GM21367 (cell line): ENCODE data around the gene SEPTIN11.
A peak's percentile ranks its signal among the peaks of the same experiment; 100 is the strongest.

Experiments used
- ATAC-seq: cut with Tn5 transposase; IDR thresholded peaks from one replicate; pipeline ENCODE4 v1.9.1; 2021; ENCODE audit not compliant: unreplicated experiment

Gene SEPTIN11

GRCh38 chr4:76949276-76950051 is at the start of gene SEPTIN11:
SEPTIN11 (plus strand) TSS chr4:76949752; CDS start chr4:76949904, 152 bp downstream.
- peak; percentile 59 for ATAC-seq

DNA sequence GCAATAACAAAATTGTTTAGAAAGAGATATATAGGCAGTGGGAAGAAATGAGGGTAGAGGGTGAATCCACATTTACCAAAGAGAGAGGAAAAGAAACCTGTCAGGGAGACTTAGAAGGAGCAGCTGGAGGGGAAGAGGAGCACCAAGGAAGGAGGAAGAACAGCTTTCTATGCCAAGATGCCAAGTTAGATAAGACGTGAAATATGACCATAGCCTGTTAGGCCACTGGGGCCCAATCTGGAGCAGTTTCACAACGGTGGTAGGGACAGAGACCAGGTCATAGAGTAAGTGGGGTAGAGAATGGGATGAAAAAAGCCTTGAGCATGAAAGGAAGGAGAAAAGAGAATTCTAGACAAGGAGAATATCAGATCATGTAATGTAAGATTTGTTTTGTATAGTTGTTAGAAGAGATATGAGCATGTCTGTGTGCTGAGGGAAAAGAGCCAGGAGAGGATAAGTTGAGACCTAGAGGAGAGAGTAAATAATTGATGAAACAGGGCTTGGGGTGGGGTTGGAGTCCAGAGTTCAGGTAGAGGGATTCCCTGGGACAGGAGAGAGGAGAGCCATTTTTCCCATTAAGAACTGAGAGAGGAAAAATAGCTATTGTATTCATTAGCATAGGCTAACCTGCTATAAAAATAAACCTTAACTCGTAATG is 47.2 kb upstream of the SEPTIN11 start:
- no peak for ATAC-seq

- ATAC-seq = no peak
Observed at GRCh38 chr4:76904646-76905190, 44.8 kb upstream of the SEPTIN11 start.

- ATAC-seq = no peak
Observed at GRCh38 chr4:76905521-76905920, 44.0 kb upstream of the SEPTIN11 start.

DNA sequence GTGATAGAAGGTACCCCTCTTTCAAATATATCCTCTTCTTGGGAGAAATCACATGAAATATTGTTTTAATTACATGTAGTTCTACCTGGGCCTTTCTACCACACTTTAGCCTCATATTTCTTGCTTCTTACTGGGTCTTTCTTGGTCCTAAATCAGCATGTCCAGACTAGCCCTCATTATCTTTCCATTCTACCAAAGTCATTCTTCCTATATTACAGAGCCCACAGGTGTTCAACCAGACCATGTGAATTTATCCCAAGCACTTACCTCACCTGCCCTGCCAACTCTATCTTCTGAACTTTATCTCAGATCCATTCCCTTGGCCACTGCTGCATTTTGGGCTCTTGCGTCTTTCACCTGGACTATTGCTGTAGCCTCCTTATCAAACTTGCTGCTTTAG is 39.8 kb upstream of the SEPTIN11 start:
- ATAC-seq = no peak

GRCh38 chr4:76920715-76921114 is 28.8 kb upstream of the SEPTIN11 start:
- no peak for ATAC-seq

DNA sequence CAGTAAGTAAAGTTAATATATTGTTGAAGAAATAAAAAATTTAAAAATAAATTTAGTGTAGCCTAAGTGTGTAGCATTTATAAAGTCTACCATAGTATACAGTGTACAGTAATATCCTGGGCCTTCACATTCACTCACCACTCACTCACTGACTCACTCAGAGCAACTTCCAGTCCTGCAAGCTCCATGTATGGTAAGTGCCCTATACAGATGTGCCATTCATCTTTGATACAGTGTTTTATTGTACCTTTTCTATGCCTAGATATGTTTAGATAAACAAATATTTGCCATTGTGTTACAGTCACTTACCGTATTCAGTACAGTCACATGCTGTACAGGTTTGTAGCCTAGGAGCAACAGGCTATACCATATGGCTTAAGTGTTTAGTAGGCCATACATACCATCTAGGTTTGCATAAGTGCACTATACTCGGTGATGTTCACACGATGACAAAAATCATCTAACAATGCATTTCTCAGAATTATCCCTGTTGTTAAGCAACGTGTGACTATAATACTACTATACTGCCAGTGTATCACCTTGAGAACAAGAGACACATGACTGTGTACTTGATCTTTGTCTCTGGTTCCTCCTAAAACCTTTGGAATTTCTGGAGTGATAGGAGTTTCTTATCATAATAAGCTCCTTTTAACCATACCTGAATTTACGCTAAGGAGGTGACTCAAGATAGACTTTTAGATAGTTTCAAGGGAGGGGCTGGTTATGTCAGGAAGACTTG is 25.8 kb upstream of the SEPTIN11 start:
- ATAC-seq = no peak

- no peak for ATAC-seq
Observed at GRCh38 chr4:76926841-76927240, 22.7 kb upstream of the SEPTIN11 start.

DNA sequence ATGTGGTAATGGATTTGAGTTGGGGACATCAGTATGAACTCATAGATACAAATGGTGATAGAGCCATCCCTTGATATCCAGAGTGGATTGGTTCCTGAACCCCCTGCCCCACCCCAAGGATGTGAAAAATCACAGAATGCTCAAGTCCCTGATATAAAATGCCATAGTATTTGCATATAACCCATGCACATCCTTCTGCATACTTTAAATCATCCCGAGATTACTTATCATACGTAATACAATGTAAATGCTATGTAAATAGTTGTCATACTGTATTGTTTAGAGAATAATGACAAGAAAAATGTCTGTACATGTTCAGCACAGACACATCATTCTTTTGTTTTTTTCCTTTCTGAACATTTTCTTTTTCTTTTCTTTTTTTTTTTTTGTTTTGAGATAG is 18.9 kb upstream of the SEPTIN11 start:
- ATAC-seq = no peak

DNA sequence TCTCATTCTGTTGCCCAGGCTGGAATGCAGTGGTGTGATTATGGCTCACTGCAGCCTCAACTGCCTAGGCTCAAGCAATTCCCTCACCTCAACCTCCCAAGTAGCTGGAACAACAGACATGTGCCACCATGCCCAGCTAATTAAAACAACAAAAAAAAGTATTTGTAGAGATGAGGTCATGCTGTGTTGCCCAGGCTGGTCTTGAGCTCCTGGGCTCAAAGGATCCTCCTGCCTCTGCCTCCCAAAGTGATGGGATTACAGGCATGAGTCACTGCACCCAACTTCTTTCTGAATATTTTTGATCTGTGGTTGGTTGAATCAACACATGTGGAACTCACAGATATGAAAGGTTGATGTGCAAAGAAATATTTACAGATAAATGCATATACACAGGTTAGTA is 18.5 kb upstream of the SEPTIN11 start:
- no peak for ATAC-seq

DNA sequence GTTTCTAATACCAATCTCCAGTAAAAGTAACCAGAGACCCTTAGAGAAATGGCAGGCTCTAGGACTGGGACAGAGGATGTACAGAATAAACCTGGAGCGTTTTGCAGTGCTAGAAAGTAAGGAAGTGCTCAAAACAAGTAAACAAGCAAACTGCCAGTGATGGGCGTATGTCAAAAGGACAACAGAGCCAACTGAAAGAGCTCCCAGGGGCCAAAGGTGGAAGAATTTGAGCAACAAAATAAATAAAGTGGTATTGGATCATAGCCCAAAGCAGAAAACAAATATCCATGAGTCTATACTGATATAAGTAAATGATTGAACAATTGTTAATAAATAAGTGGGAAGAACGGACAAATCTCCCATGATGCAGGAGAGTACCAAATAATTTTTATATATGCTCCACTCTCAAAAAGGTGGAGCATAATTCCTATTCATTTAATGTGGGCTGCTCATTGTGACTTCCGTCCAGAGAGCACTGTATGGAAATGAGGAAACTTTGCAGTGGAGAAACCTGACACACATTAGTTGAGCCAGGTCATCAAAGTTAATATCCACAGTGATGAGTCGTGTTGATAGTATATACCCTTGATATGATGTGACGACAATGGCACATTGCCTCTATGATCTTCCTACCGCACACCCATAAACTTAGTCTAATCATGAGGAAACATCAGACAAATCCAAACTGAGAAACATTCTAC is 17.8 kb upstream of the SEPTIN11 start:
- ATAC-seq = no peak

DNA sequence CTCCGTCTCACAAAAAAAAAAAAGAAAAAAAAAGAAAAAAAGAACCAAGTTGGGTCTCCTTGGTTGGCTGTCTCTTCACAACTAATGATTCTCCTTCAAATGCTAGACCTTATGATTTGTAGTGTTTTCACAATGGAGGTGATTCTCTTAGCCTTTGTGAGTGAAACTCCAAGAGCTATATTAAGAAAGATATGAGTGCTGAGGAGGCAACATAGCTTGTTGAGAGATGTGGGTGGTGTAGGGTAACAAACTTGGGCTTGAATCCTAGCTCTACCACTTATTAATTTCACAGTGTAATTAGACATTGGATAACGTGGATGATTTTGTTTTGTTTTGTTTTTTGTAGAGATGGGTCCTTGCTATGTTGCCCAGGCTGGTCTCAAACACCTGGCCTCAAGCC is 10.4 kb upstream of the SEPTIN11 start:
- no peak for ATAC-seq

DNA sequence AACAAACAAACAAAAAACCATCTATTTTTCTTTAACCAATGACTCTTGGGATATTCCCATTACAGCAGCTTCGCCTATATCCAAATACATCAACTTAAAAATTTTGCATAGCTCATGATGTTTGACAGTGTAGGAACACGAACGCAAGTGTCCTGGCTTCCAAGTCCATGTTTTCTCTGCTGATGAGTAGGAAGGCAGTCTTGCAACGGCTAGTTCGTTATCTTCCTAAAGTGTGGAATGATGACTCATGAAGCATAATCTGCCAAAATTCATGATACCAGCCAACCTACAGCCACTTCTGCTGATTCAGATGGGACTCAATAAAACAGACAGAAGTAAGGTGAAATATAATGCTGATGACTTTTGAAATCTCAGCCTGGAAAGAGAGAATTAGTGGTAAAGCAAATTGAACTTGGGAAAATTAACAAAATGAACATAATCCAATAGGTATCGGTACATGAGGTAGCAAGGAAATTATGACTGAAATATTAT is 6.4 kb upstream of the SEPTIN11 start:
- ATAC-seq = no peak

DNA sequence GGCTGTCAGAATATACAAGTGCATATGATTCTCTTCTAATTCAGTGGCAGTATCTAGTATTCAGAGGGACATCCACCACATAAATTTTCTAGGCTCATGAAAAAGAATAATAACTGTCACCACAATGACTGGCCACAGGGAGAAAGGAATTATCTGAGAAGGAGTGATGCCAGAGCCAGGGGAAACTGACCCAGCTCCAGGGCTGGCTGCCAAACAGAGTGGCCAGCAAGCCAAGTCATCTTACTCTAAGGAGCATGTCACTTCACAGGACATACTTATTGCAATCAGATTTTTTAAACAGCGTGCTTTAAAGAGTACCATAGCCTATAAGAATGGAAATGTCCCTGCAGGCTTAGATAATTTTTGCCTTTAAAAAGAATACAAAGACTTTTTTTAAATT is 5.8 kb upstream of the SEPTIN11 start:
- no peak for ATAC-seq

GRCh38 chr4:76947369-76947768 is 2.2 kb upstream of the SEPTIN11 start:
- ATAC-seq = no peak

DNA sequence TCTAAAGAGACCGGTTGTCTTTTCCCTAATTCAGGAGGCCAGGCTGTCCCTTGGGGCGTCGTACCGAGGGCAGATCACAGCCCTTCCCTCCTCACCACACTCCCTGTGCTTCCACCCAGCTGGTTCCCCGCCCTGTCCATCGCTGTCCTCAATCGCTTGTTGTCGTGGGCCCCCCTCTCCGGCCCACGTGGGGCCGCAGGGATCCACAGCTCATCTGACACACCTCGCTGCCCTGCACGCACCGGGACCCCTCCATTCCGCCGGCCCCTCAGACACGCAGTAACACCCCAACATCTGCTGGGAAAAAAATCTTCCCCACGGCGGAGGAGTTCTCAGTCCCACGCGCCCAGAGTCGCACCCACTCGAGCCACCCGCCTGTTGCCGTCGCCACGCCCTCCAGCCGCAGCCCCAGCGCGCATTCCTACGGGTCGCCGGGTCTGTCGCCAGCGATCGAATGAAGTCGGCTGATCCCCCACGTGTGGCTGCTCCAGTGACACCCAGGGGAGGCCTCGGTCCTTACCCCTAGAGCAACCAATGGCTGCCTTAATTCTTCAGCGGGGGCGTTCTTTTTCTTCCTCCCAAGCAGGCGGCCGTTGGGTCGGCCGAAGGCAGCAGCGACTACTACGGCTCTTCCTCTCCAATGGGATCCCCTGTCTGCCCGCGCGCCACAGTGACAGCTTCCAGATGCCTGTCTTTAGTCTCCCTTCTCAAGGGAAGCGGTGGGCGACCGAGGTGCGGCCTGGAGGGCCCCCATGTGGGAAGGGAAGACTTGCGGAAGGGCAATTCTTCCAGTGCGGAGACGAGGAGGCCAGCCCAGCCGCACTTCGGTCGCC is 893 bp upstream of the SEPTIN11 start:
- ATAC-seq = peak; percentile 47

GRCh38 chr4:76950052-76950955 is 752 bp downstream of the SEPTIN11 start:
- ATAC-seq = peak; percentile 16

GRCh38 chr4:76950956-76951671 is 1.6 kb downstream of the SEPTIN11 start:
- no peak for ATAC-seq
